GM18907 (cell line): ENCODE measurements around the gene PIEZO2.
"Not testable (repeated sequence)": the region's sequence is repeated elsewhere in the genome, so short reads cannot be mapped to it uniquely, and the experiment has no call there.

Experiments used
- ATAC-seq: cut with Tn5 transposase; IDR thresholded peaks from one replicate; pipeline ENCODE4 v1.9.1; 2021; ENCODE audit warnings: mild to moderate bottlenecking, moderate library complexity; ENCODE audit not compliant: unreplicated experiment

Gene PIEZO2

DNA sequence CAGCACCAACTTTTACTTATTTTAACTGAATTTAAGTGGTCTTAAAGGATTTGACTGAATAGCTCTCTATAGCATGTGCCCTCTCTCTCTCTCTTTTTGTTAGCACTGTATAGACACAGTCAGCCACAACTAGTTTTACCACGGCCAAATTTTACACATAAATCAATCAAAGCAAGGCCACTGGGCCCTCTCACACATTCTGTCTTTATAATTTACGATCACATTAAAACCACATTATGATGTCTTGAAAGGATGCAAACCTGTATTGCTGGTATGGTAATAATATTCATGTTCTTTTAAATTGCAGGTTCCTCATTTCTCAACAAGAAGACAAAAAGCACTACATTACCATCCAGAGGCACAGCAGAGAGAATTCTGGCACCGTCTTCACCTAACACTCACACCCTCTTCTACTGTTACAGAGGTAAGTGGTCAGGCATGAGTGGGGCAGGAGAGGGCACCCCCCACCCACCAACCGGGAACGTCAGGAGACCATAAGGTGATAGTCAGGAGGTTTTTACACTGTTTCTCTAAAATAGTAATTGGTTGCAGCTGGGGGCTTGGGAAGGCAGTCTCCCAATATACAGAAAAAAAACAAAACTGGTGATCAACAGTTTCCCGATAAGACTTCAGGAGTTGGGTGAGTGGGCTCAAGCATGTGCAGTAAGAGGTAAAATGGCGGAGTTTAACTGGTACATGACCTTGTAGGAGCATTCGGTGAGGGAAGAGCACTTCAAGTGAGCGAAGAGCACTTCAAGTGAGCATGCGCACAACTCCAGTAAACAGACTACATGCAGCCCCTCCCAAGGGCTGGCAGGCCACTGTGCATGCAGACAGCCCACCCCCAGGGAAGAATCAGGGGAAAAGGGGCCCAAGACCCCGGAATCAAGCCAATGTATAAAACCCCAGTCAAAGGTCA, 296.7 kb downstream of the PIEZO2 start:
- ATAC-seq, result no peak

DNA sequence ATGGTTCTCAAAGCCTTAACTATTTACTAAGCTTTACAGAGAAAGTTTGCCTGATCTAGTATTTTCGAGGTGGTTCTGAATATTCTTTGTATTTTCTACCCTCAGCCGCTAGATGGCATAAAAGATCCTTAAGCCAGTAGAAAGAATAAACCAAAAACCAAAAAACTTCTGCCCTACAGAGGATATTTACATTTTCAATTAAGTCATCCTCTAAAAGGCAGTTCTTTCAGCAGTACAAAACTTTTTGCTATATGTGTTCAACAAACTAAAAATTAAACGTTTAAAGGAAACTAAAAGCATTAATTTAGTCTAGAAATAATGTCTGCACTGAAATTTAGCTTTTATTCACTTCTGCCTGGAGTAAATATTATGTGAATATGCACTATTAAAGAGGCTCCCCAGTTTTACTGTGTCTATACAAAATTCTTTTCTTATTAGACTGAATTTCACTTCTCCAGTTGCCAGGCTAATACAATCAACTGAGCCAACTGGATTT, 297.5 kb downstream of the PIEZO2 start:
- ATAC-seq, result no peak

DNA sequence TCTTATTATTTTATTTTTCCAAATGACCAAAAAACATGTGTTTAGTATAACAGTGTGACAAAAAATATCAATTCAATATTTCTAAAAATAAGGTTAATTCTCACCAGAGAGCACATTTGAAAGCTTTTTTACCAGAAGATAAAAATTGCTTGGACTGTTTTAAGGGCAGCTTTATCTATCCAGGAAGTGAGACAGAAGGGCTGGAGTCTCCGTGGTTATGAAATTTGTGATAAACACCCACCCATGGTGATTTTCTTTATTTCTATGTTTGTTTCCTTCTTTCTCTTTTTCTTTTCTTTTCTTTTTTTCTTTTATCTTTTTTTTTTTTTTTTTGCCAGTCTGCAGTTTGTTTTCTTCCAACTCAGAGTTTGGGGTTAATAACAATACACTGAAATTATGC, 298.5 kb downstream of the PIEZO2 start:
- no peak for ATAC-seq

DNA sequence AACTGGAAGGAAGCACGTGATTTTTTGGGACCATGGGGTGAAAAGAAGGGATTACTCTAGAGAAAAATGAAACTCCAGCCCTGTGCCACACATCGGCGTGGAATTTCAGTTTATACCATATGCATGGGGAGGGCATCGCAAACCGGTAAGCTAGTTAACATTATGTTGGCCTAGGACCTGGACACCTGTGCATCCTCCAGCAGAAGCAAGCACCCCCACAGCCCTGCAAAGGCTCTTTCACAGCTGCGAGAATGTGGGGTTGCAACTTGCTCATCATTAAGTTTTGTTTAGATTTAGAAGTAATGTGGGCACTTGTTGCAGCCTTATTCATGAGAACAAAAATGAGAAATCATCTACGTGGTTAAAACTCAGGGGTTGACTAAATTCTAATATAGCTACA, 299.2 kb downstream of the PIEZO2 start:
- ATAC-seq, result no peak

DNA sequence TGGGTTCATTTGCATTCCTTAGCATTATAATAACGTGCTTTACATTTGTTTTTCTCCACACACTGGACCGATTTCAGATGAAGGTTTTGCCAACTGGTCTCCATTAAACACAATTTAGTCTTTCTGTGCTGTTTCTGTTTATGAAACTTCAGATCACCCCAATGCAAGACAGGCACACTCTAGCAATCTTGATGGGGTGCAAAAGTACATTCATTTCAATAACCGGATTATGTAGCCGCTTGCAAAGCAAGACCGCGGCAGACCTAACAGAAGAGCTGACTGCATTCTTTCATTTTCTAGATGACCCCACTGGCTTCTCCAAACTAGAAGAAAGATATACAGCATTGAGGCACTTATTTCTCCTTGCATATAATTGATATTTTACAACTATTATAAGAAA, 301.5 kb downstream of the PIEZO2 start:
- ATAC-seq, result no peak

DNA sequence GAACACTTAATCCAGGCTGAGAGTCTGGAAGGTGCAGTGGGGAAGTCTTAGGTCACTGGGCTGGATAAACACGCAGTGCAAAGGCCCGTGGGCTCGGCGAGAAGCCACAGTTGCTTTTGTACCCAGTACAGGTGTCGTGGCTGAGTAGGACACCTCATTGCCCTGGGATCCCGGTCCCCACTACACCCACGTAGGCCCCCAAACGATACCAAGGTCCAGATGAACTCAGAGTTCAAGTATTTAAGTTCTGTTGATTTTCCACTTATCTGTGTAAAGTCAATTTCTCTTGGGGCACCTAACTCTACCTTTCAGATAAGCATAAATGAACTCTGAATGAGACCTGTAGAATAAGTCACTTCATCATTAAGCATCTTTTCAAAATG, 302.0 kb downstream of the PIEZO2 start:
- ATAC-seq, result no peak

DNA sequence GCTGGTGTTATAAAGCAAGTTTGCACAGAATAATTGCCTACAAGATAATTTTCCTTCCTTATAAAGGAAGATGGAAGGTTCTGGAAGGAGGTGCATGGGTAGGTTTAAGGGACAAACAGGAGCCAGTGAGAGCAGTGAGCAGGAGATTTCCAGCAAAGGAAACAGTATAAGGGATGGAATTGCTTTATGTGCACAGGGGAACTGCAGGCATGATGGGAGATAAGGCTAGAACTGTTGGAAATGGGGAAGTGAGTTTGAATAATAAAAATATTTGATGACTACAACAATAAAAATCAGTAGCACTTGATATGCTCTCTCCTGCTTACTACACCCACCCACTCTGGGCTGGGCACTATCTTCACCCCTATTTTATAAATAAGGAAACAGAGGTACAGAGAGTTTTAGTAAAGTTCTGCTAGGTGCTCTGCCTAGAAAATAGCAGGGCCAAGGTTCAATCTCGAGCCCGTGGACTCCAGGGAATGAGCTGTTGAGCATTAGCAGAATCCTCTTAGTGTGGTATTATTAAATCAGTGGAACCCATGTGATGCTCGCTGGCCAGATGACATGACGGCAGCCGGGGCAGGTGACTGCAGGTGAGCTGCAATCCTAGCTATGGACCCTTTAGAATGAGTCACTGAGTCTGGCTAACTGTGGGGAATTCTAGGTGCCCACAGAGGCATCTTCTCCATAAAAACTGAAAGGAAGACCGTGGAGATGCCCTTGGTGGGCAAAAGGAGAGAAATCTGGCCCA, 302.5 kb downstream of the PIEZO2 start:
- ATAC-seq, result no peak

DNA sequence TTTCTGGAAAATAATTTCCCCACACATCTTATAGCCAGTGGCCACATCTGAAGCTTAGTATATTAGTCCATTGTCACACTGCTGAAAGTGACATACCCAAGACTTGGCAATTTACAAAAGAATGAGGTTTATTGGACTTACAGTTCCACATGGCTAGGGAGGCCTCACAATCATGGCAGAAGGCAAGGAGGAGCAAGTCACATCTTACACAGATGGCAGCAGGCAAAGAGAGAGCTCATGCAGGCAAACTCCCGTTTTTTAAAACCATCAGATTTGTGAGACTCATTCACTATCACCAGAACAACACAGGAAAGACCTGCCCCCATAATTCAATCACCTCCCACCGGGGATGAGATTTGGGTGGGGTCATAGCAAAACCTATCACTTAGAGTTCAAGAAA, 303.3 kb downstream of the PIEZO2 start:
- ATAC-seq, result not testable (repeated sequence)

DNA sequence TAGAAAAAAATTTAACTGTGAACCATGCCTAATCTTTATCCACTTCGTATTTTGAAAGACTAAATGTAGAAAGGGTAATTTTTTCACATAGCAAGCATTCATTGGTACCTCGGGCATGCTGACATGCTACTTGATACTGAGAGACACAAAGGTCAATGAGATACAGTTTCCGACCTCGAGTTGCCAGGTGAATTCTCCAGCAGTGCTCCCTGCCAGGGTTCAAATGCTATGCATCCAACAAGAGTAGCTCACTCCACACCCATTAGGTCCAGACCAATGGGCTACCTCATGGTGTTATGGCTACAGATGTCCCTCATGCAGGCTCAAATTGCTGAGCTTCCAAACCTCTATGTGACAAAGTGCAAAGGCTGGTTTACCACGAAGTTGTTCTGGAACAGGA, 305.8 kb downstream of the PIEZO2 start:
- no peak for ATAC-seq

DNA sequence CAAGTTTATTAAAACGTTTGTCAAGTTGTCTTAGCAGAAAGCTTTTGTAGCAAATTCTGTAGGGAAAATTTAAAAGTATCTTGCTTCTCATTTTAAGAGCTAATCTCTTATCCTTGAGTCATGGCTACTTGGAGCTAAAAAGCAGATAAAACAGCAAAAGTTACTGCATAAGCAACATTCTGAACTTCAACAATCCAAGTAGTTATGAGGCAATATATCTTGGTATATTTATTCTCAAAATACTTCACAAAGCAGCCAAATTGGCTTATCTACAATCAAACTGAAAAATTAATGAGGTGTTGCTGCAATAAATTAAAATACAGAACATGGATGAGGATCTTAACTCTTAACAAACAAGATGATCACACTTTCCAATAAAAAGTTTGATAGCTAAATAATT, 306.5 kb downstream of the PIEZO2 start:
- ATAC-seq, result no peak

DNA sequence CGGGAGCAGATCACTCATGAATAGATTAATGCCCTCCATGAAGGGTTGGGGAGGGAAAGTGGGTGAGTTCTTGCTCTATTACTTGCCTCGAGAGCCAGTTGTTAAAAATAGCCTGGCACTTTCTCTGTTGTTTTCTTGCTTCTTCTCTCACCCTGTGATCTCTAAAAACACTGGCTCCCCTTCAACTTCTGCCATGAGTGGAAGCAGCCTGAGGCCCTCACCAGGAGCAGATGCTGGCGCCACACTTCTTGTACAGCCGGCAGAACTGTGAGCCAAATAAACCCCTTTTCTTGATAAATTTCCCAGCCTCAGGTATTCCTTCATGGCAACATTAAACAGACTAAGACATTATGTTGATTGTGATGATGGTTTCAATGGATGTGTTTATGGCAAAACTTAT, 307.0 kb downstream of the PIEZO2 start:
- ATAC-seq, result no peak

DNA sequence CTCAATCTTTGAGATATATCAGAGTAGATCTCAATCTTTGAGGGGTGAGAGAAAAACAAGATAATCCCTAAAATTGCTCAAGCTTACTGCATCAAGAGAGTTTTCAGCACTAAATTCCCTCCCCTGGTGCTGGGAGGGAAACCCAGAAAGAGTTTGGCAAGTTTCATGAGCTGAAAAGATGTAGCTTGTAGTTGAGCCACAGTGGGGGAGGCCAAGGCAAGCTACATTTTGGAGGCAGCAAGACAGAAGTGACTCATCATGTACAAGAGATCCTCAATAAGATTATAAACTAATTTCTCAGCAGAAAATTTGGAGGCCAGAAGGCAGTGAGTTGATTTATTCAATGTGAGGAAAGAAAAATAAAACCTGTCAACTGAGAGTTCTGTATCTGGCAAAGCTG, 308.2 kb downstream of the PIEZO2 start:
- ATAC-seq, result no peak

DNA sequence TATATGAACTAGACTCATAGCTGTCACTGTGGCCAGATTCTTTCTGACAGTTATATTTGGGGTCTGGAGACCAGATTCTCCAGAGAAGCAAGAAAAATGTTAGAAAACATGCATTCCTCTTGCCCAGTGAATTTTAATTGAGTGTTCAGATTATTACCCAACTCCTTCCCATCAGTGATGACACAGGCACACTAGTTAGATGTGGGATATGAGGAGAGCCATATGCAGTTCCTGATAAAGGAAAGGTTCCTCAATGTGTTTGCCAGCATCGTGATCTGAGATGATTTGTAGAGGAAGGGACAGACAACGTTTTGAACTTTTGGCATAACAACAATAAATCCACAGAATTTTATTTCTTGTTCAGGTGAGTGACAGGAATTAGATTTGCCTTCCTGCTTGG, 308.6 kb downstream of the PIEZO2 start:
- no peak for ATAC-seq

DNA sequence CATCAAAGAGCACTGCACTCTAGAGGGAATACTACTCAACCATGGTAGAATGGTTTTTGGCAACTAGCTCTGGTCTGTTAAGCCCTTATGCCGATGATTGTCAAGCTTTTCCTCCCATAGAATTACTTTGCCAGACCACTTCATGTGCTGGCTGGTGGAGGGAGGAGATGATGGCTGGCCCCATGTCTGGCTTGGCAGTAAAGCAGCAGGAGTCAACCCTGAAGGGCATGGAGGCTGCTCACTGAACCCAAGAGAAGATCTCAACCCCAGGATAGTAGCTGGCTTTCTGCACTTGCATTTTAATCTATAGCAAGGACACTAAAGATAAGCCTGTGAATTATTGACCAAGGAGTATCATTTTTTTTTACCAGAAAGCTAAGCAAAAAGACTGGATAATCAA, 309.9 kb downstream of the PIEZO2 start:
- ATAC-seq, result no peak

DNA sequence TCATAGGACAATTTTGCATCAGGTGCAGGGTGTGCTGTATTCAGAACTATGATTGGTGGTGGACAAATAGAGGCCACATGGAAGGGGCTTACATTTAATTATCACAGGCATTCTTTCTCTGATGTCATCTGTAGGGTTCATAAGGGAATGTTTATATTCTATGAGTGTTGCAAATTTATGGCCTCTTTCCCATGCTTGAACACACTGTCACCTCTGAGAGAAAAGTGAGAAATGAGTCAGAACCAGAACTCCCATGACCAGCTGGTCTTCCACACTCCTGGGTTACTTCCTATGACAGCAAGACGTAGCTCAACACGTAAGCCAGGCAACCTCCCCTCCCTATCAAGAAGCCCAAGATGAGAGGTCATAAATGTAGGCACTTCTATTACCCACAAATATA, 310.8 kb downstream of the PIEZO2 start:
- ATAC-seq, result no peak

DNA sequence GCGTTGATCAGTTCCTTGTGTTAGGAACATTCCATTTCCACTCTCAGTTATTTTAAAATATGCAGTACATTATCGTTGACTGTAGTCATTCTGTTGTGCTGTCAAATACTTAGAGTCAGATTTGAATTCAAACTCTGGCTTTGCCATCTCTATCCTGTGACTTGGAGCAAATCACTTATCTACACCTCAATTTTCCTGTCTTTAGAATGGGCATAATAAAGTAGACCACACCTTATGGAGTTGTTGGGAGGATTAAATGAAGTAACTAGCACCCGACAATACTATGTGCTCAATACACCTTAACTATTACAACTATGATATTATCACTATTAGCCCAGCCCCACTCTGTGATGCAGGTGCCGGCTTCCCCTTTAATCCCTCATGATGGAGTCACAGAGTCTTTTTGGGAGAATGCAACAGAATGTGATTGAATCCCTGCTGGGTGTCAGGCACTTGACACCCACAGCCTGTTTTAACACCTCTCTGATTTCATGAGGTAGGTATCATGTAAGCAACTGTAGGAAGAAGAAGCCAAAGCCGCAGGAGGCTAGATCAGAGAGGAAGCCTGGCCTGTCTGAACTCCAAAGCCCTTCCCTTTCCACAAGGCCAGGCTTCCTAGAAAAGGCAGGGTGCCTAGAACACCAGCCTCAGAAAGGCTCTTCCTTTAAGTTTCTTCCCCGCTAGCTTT, 315.1 kb downstream of the PIEZO2 start:
- ATAC-seq, result no peak

DNA sequence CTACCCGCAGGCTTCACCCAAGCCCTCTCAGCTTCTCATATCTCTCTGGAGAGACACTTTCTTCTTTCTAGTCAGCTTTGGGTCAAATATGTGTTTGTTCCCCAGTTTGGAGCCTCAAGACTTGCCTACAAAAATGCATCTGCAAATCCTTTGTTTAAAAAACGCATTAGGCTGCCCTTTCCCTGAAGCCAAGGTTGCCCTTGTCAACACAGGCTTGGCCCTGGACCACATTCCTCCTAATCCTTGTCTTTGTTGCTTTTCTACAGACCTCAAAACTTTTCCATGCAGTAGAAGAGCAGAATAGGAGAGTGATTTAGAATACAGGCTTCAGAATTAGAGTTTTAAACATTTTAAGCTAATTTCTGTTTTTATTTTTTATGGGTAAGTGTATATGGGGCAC, 315.7 kb downstream of the PIEZO2 start:
- ATAC-seq, result no peak

DNA sequence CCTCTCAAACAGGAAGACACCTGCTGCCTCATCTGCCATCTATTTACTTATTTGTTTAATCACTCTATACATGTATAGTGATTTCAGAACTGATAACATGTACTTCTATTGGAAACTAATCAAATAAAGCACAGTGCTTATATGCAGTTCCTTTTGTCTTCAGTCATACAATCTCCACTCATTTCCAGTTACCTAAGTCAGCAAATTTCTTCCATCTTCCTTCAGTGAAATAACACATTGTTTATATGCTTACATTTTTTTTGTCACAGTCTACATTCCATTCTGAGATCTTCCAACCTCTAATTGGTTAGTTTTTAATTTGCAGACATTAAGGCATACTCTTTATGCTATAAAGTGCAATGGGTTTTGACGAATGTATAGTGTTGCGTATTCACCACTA, 323.0 kb downstream of the PIEZO2 start:
- no peak for ATAC-seq

DNA sequence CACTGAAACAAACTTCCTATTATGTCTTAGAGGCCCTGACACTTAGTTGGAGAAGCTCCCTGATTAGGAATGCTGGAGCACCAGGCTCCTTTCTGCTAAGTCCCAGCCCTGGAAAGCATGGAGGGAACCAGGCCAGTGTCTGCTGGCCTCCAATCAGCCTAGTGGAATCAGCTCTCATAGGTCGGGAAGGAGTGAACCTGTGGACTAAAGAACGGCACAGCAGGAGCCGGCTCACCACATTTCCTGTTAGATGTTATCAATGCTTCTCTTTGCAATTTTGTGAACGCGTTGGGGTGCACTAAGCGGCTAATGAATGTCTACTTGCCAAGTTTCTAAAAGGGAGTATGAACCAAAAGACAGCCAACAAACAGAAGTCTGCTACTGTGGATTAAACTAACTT, 326.9 kb downstream of the PIEZO2 start:
- no peak for ATAC-seq

DNA sequence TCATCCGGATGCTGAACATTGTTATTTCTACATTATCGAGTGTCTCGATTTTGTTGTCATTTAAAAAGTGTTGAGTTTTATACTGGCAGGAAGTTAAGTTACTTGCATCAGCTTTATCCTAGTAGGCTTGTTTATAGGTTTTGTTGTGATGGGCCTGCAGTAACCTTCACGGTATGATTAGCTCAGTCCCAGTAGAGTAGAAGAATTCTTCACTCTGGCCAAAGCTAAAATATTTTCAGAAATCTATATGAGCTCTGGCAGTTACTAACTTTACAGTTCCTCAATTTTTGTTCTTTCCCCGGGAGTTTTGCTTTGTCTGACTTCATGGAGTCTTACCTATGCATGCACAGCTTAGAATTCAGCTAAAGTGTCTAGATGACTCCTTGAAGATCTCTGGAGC, 328.7 kb downstream of the PIEZO2 start:
- no peak for ATAC-seq

DNA sequence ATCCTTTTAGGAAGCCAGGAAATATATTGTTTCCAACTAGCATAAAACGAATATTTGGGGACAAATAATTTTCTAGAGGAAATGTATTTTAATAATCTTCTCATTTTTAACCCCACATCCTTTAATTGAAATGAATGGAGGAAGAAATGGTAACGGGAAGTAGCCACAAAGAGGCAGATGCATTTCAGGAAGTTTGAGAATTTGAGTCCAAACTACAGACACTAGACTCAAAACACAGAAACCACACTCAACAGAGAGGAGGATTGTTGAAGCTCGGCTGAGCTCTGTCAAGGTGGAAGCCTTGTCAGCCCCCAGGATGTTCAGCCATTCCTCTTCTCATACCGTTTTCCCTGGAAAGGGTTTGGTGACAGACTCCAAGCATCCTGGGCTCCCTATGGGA, 335.0 kb downstream of the PIEZO2 start:
- ATAC-seq, result no peak
